Activated CD4-positive, alpha-beta T cell treated with anti-CD3 and anti-CD28 coated beads, Interleukin-2, amount 10 ng/mL, durations not matched to agents 7 days and 5 days (primary cell): ENCODE measurements around the gene KDM4B. TPM values are rescaled to one million over a fixed set of nuclear protein-coding genes. Genes with fewer than 3 reads are reported as not detected.

ENCODE experiments used
- CTCF ChIA-PET: fragments of 350-600 bp; sonication (Branson Sonifier 250); formaldehyde crosslinking; loops from one replicate; lab custom pipeline; 2021; ENCODE audit warnings: antibody characterized with exemption; lab: Charles Lee
- POLR2A ChIA-PET: fragments of 350-600 bp; sonication (Branson Sonifier 250); formaldehyde crosslinking; loops from one replicate; lab custom pipeline; 2021; ENCODE audit warnings: antibody characterized with exemption; lab: Charles Lee
- DNase-seq: peaks from one replicate; pipeline ENCODE4 v3.0.0-alpha.2; 2020
- H3K27ac Mint-ChIP-seq: one replicate; pipeline ENCODE4 v1.8.0; 2021; ENCODE audit warnings: mild to moderate bottlenecking, moderate library complexity, mixed read lengths
- H3K27me3 Mint-ChIP-seq: one replicate; pipeline ENCODE4 v1.8.0; 2021; ENCODE audit warnings: mixed read lengths
- H3K36me3 Mint-ChIP-seq: one replicate; pipeline ENCODE4 v1.8.0; 2021; ENCODE audit warnings: low read depth, mixed read lengths
- H3K4me1 Mint-ChIP-seq: one replicate; pipeline ENCODE4 v1.8.0; 2021; ENCODE audit warnings: mixed read lengths
- H3K4me3 Mint-ChIP-seq: one replicate; pipeline ENCODE4 v1.8.0; 2021; ENCODE audit warnings: mild to moderate bottlenecking, moderate library complexity, mixed read lengths
- H3K9me3 Mint-ChIP-seq: one replicate; pipeline ENCODE4 v1.8.0; 2021; ENCODE audit warnings: mixed read lengths
- total RNA-seq, 2 experiments: library from RNA; stranded (reverse); gene quantifications; one replicate each; pipeline ENCODE4 v1.2.3, GENCODE V29; 2021

KDM4B gene
- total RNA-seq, 2 experiments from 2014 or later = 37.1 to 40.2 TPM

DNA sequence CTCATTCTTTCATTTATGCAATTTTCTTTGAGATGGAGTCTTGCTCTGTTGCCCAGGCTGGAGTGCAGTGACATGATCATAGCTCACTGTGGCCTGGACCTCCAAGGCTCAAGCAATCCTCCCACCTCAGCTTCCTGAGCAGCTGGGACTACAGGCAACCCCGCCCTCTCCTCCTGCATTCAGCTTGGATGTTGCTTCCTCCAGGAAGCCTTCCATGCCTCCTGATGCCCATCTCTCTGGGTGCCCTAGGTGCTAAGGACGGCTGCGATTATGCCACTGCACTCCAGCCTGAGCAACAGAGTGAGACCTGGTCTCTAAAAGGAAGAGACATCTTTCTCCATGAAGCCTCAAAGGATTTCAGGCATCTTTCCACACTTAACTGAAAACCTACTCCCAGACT is 209.9 kb downstream of the KDM4B start:
- Mint-ChIP-seq H3K4me3 (no peak overlapping the region), H3K9me3 (no peaks in the 10 kb centered on the region), H3K36me3 (no peaks in the 10 kb centered on the region), H3K27me3 (no peaks in the 10 kb centered on the region), H3K27ac (no peak overlapping the region), H3K4me1 (no peaks in the 10 kb centered on the region)
- DNase-seq = no peak
- POLR2A ChIA-PET = no interaction called here
- CTCF ChIA-PET = no interaction called here

DNA sequence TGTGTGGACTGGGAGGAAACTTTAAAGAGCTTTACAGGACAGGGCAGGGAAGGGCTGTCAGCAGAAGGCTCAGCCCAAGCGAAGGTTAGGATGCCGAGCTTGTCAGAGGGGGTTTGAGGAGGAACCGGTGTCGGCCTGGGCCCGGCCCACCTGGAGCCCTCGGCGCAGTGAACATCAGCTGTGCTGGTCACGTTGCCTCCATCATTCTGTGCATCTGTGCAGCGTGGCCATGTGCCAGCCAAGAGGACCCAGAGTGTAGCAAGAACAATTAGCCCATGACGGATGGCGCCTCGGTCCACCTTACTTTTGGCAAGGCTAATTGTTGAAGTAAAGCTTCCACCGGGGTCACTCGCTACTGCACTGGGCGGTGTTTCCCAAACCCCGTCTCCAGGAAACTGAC is 210.3 kb downstream of the KDM4B start:
- POLR2A ChIA-PET = no interaction called here

GRCh38 chr19:5181329-5181728 is 212.4 kb downstream of the KDM4B start:
- POLR2A ChIA-PET = no interaction called here
- H3K4me3 Mint-ChIP-seq = no peak overlapping the region
- no peaks in the 10 kb centered on the region for H3K9me3 Mint-ChIP-seq
- no peaks in the 10 kb centered on the region for H3K36me3 Mint-ChIP-seq
- CTCF ChIA-PET = interaction anchor here (0.7 kb wide), 1 partner anchor 244 kb away, joined by 3 read pairs; no protein-coding TSS in a partner anchor
- no peak for DNase-seq
- no peaks in the 10 kb centered on the region for H3K27me3 Mint-ChIP-seq
- H3K4me1 Mint-ChIP-seq = no peaks in the 10 kb centered on the region
- H3K27ac Mint-ChIP-seq = no peak overlapping the region

More for the DNA sequence above, 210.3 kb downstream of the KDM4B start:
- H3K27me3 Mint-ChIP-seq = no peaks in the 10 kb centered on the region
- no peaks in the 10 kb centered on the region for H3K36me3 Mint-ChIP-seq
- no peak overlapping the region for H3K27ac Mint-ChIP-seq
- no peaks in the 10 kb centered on the region for H3K9me3 Mint-ChIP-seq
- H3K4me1 Mint-ChIP-seq = no peaks in the 10 kb centered on the region
- CTCF ChIA-PET = interaction anchor here (1.2 kb wide), 1 partner anchor 11 kb away, joined by 4 read pairs; no protein-coding TSS in a partner anchor
- no peak overlapping the region for H3K4me3 Mint-ChIP-seq
- no peak for DNase-seq

DNA sequence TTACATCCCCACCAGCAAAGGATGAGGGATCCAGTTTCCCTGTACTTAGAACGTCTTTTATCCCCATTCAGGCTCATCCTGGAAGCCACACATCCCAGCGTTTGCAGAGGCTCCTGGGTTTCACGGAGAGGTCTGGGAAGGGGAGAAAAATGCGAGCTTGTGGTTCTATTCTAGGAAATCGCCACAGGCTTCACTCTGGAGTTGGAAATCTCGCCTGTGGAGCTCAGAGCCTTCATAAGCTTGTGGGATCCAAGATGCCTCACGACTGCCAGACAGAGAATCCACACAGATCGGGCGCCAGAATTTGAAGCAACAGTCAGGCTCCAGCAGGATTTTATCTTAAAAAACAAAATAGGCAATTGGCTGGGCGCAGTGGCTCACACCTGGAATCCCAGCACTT is 213.8 kb downstream of the KDM4B start:
- no peak overlapping the region for H3K27ac Mint-ChIP-seq
- no peaks in the 10 kb centered on the region for H3K36me3 Mint-ChIP-seq

DNA sequence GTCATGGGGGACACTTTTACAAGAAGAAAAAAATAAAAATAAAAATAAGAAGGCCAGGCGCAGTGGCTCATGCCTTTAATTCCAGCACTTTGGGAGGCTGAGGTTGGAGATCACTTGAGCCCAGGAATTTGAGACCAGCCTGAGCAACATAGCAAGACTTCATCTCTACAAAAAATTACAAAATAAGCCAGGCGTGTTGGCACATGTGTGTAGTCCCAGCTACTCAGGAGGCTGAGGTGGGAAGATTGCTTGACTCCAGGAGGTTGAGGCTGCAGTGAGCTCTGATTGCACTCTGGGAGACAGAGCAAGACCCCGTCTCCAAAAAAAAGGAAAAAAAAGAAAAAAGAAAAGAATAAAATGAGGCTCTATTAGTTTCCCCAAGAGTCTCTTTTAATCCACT is 214.7 kb downstream of the KDM4B start:
- ChIA-PET CTCF (no interaction called here), POLR2A (no interaction called here)
- H3K27ac Mint-ChIP-seq = no peak overlapping the region
- H3K4me3 Mint-ChIP-seq = no peak overlapping the region
- H3K9me3 Mint-ChIP-seq = no peaks in the 10 kb centered on the region
- H3K27me3 Mint-ChIP-seq = no peaks in the 10 kb centered on the region
- H3K4me1 Mint-ChIP-seq = no peaks in the 10 kb centered on the region
- no peak for DNase-seq
- H3K36me3 Mint-ChIP-seq = no peaks in the 10 kb centered on the region

More for the DNA sequence above, 213.8 kb downstream of the KDM4B start:
- no peaks in the 10 kb centered on the region for H3K27me3 Mint-ChIP-seq
- CTCF ChIA-PET = no interaction called here
- POLR2A ChIA-PET = no interaction called here
- no peak for DNase-seq
- H3K4me3 Mint-ChIP-seq = no peak overlapping the region
- no peaks in the 10 kb centered on the region for H3K9me3 Mint-ChIP-seq
- no peaks in the 10 kb centered on the region for H3K4me1 Mint-ChIP-seq

DNA sequence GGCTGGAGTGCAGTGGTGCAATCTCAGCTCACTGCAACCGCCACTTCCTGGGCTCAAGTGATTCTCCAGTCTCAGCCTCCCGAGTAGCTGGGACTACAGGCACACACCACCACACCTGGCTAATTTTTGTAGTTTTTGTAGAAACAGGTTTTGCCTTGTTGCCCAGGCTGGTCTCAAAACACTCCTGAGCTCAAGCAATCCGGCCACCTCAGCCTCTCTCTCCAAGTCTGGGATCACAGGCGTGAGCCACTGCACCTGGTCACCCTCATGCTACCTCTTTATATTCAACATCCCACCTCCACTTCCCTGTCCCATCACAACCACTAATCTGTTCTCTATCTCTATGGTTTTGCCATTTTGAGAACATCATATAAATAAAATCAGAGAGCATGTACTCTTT is 216.0 kb downstream of the KDM4B start:
- Mint-ChIP-seq H3K27ac (no peak overlapping the region), H3K27me3 (no peaks in the 10 kb centered on the region), H3K4me3 (no peak overlapping the region), H3K9me3 (no peaks in the 10 kb centered on the region), H3K4me1 (no peaks in the 10 kb centered on the region), H3K36me3 (no peaks in the 10 kb centered on the region)
- CTCF ChIA-PET = no interaction called here
- POLR2A ChIA-PET = interaction anchor here (0.7 kb wide), 1 partner anchor 12 kb away, joined by 3 read pairs; no protein-coding TSS in a partner anchor
- DNase-seq = no peak

DNA sequence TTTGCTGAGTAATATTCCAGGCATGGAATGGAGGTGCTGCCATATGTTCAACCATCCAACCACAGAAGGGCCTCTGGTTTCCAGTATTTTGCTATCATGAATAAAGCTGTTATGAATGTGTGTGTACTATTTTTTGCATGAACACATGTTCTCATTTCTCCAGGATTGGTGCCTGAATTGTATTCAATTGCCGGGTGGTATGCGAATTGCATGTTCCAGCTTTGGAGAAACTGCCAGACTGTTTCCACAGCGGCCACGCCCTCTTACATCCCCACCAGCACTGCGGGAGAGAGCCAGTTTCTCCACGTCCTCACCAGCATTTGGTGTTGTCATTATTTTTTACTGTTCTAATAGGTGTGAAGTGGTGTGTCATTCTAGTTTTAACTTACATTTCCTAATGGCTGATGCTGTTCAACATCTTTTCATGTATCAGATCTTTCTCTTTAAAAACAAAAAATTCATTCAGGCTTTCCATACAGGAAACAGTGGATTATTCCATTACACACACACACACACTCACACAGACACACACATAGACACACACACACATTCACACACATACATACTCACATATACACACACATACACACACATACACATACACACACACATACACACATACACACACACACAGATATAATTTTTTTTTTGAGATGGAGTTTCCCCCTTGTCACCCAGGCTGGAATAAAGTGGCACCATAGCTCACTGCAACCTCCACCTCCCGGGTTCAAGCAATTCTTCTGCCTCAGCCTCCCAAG is 217.6 kb downstream of the KDM4B start:
- ChIA-PET POLR2A (no interaction called here), CTCF (interaction anchor here (0.8 kb wide), 1 partner anchor 140 kb away, joined by 3 read pairs; no protein-coding TSS in a partner anchor)
- no peaks in the 10 kb centered on the region for H3K27me3 Mint-ChIP-seq
- no peaks in the 10 kb centered on the region for H3K4me1 Mint-ChIP-seq
- H3K9me3 Mint-ChIP-seq = no peaks in the 10 kb centered on the region
- no peaks in the 10 kb centered on the region for H3K36me3 Mint-ChIP-seq
- H3K4me3 Mint-ChIP-seq = no peak overlapping the region
- no peak for DNase-seq
- H3K27ac Mint-ChIP-seq = no peak overlapping the region

GRCh38 chr19:5188548-5189317 is 219.8 kb downstream of the KDM4B start:
- Mint-ChIP-seq H3K9me3 (no peaks in the 10 kb centered on the region), H3K4me3 (no peak overlapping the region), H3K4me1 (no peaks in the 10 kb centered on the region), H3K27ac (no peak overlapping the region), H3K27me3 (no peaks in the 10 kb centered on the region), H3K36me3 (no peaks in the 10 kb centered on the region)
- POLR2A ChIA-PET = no interaction called here
- CTCF ChIA-PET = no interaction called here
- DNase-seq = no peak

DNA sequence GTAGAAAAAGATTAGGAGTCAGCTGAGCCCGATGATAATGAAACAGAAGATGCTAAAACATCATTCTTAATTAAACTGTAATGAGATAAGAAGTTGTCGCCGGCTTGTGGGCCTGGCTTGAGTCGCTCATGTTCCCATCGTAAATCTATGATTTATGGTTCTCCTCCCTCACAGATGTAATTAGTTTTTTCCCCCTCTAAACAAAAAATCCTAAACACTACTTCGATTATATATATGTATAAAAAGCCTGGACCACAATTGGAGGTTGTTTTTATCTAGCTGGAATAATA is 220.3 kb downstream of the KDM4B start:
- no peaks in the 10 kb centered on the region for H3K36me3 Mint-ChIP-seq
- no peaks in the 10 kb centered on the region for H3K9me3 Mint-ChIP-seq
- no peak overlapping the region for H3K4me3 Mint-ChIP-seq
- DNase-seq = no peak
- POLR2A ChIA-PET = no interaction called here
- no peaks in the 10 kb centered on the region for H3K27me3 Mint-ChIP-seq
- CTCF ChIA-PET = interaction anchor here (1.4 kb wide), 1 partner anchor 9 kb away, joined by 4 read pairs; no protein-coding TSS in a partner anchor
- H3K27ac Mint-ChIP-seq = no peak overlapping the region
- no peaks in the 10 kb centered on the region for H3K4me1 Mint-ChIP-seq

- ChIA-PET POLR2A (no interaction called here), CTCF (interaction anchor here (1.2 kb wide), 1 partner anchor 30 kb away, joined by 3 read pairs; no protein-coding TSS in a partner anchor)
- no peaks in the 10 kb centered on the region for H3K9me3 Mint-ChIP-seq
- H3K36me3 Mint-ChIP-seq = no peaks in the 10 kb centered on the region
- no peak overlapping the region for H3K27ac Mint-ChIP-seq
- DNase-seq = no peak
- H3K4me1 Mint-ChIP-seq = no peaks in the 10 kb centered on the region
- H3K4me3 Mint-ChIP-seq = no peak overlapping the region
- H3K27me3 Mint-ChIP-seq = no peaks in the 10 kb centered on the region
These were observed 222.2 kb downstream of the KDM4B start for GRCh38 chr19:5191091-5191490.

DNA sequence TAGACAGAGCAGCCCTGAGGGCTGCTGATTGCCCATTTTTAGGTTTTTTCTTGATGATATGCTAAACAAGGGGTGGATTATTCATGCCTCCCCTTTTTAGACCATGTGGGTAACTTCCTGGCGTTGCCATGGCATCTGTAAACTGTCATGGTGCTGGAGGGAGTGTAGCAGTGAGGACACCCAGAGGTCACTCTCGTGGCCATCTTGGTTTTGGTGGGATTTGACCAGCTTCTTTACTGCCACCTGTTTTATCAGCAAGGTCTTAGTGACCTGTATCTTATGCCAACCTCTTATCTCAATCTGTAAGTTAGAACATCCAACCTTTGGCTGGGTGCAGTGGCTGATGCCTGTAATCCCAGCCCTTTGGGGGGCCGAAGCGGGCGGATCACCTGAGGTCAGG is 223.7 kb downstream of the KDM4B start:
- Mint-ChIP-seq H3K27ac (no peak overlapping the region), H3K4me3 (no peak overlapping the region), H3K36me3 (no peaks in the 10 kb centered on the region), H3K4me1 (no peaks in the 10 kb centered on the region), H3K27me3 (no peaks in the 10 kb centered on the region), H3K9me3 (no peaks in the 10 kb centered on the region)
- CTCF ChIA-PET = no interaction called here
- POLR2A ChIA-PET = no interaction called here
- no peak for DNase-seq

DNA sequence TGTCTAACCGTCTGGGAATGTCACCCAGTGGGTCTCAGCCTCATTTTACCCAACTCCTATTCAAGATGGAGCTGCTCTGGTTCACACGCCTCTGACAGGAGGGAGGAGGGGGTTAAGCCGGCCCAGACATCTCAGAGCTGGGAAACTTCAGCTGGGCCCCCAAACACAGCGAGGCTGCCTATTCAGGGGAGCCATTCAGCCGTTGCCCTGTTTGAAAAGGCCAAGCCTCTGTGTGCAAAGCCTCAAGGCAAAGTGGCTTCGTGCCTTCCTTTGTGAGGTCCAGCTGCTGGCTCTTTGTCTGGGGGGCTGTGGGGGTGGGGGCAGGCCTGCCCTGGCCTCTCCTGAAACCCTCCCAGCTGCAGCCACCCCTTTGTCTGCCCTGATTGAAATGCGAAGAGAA is 224.3 kb downstream of the KDM4B start:
- H3K4me1 Mint-ChIP-seq = no peaks in the 10 kb centered on the region
- no peaks in the 10 kb centered on the region for H3K27me3 Mint-ChIP-seq

DNA sequence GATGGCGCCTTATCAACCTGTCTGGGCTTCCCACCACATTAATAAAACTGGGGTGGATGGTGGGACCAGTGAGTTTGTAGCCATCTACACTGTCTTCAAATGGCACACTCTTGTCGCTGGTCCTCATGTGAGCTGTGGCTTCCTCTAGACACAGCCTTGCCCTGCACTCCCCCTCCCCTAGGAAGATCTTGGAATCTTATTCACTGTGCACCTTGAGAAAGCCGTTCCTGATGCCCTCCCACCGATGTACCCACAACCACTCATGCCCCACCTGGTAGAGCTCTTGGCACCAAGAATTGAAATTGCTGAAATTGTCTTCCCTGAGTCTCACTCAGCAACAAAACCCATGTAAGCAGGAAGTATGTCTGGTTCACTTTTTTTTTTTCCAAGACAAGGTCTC is 225.7 kb downstream of the KDM4B start:
- ChIA-PET POLR2A (no interaction called here), CTCF (interaction anchor here (0.6 kb wide), 1 partner anchor 1100 kb away, joined by 4 read pairs; no protein-coding TSS in a partner anchor)
- Mint-ChIP-seq H3K27ac (no peak overlapping the region), H3K9me3 (no peaks in the 10 kb centered on the region), H3K36me3 (no peaks in the 10 kb centered on the region), H3K27me3 (no peaks in the 10 kb centered on the region), H3K4me3 (no peak overlapping the region), H3K4me1 (no peaks in the 10 kb centered on the region)
- no peak for DNase-seq

More for the DNA sequence above, 224.3 kb downstream of the KDM4B start:
- H3K36me3 Mint-ChIP-seq = no peaks in the 10 kb centered on the region
- no peak for DNase-seq
- ChIA-PET CTCF (no interaction called here), POLR2A (no interaction called here)
- H3K9me3 Mint-ChIP-seq = no peaks in the 10 kb centered on the region
- H3K4me3 Mint-ChIP-seq = no peak overlapping the region
- no peak overlapping the region for H3K27ac Mint-ChIP-seq
